Neural cell (in vitro differentiated cells): ENCODE results near the gene NFASC. TPM values are rescaled to one million over a fixed set of nuclear protein-coding genes. Genes with fewer than 3 reads are reported as not detected.

Experiments used
- H2AFZ ChIP-seq: fragments of 200-600, 300-800 bp; sonication (generic), shearing (Covaris generic); 2 replicates; pipeline ENCODE4 v1.6.0; 2014; ENCODE audit warnings: low read depth, mild to moderate bottlenecking, antibody characterized with exemption, low read length, moderate library complexity
- H3F3A ChIP-seq: fragments of 200-600 bp; shearing (Covaris generic); 2 replicates; pipeline ENCODE4 v1.6.1; 2016; ENCODE audit warnings: mild to moderate bottlenecking, moderate library complexity, mixed read lengths, antibody characterized with exemption, low read length; ENCODE audit not compliant: insufficient read depth, poor library complexity, severe bottlenecking
- H3K27ac ChIP-seq: fragments of 200-600, 300-800 bp; sonication (generic), shearing (Covaris generic); 2 replicates; pipeline ENCODE4 v1.5.1; 2014; ENCODE audit warnings: mild to moderate bottlenecking, low read length, moderate library complexity
- H3K27me3 ChIP-seq: fragments of 300-800, 200-600 bp; sonication (generic), shearing (Covaris generic); 2 replicates; pipeline ENCODE4 v1.6.0; 2014; ENCODE audit warnings: mild to moderate bottlenecking, low read depth, low read length, moderate library complexity; ENCODE audit not compliant: insufficient read depth
- H3K36me3 ChIP-seq: fragments of 300-800, 200-600 bp; sonication (generic), shearing (Covaris generic); 2 replicates; pipeline ENCODE4 v1.5.1; 2014; ENCODE audit warnings: mild to moderate bottlenecking, antibody characterized with exemption, low read length, moderate library complexity; ENCODE audit not compliant: insufficient read depth
- H3K4me2 ChIP-seq: fragments of 300-800, 200-600 bp; sonication (generic), shearing (Covaris generic); 2 replicates; pipeline ENCODE4 v1.6.0; 2014; ENCODE audit warnings: mild to moderate bottlenecking, low read length
- H3K4me3 ChIP-seq: fragments of 300-800, 200-600 bp; sonication (generic), shearing (Covaris generic); 2 replicates; pipeline ENCODE4 v1.5.1; 2014; ENCODE audit warnings: mild to moderate bottlenecking, low read length, moderate library complexity
- H3K79me2 ChIP-seq: fragments of 200-600 bp; shearing (Covaris generic); replicated peaks from 2 replicates; pipeline ENCODE4 v1.6.0; 2014; ENCODE audit warnings: mild to moderate bottlenecking, low read length, moderate library complexity; ENCODE audit not compliant: insufficient read depth
- H3K9ac ChIP-seq: fragments of 300-800, 200-600 bp; sonication (generic), shearing (Covaris generic); 2 replicates; pipeline ENCODE4 v1.6.1; 2016; ENCODE audit warnings: mild to moderate bottlenecking, low read length, mixed read lengths
- H3K9me2 ChIP-seq: fragments of 200-600 bp; shearing (Covaris generic); 2 replicates; pipeline ENCODE4 v1.6.1; 2016; ENCODE audit warnings: mild to moderate bottlenecking, low read length, mixed read lengths; ENCODE audit not compliant: insufficient read depth
- H3K9me3 ChIP-seq: fragments of 200-600, 300-800 bp; sonication (generic), shearing (Covaris generic); 2 replicates; pipeline ENCODE4 v1.6.1; 2016; ENCODE audit warnings: mild to moderate bottlenecking, mixed run types, low read length, moderate library complexity, mixed read lengths
- H4K20me1 ChIP-seq: fragments of 200-600 bp; shearing (Covaris generic); 2 replicates; pipeline ENCODE4 v1.6.1; 2016; ENCODE audit warnings: mild to moderate bottlenecking, mixed run types; ENCODE audit not compliant: insufficient read depth
- CTCF ChIP-seq: fragments of 450-650 bp; IDR thresholded peaks from 2 replicates; pipeline ENCODE4 v1.5.1; 2014; ENCODE audit warnings: antibody characterized with exemption, mild to moderate bottlenecking, moderate library complexity; ENCODE audit not compliant: poor library complexity, severe bottlenecking
- EP300 ChIP-seq: fragments of 450-650 bp; conservative IDR thresholded peaks from 2 replicates; pipeline ENCODE4 v1.6.1; 2014; ENCODE audit warnings: antibody characterized with exemption, mild to moderate bottlenecking, moderate library complexity; ENCODE audit not compliant: poor library complexity, severe bottlenecking
- EZH2 ChIP-seq: fragments of 200-600, 300-800 bp; shearing (Covaris generic), sonication (generic); IDR thresholded peaks from 2 replicates; pipeline ENCODE4 v1.6.1; 2014; ENCODE audit warnings: antibody characterized with exemption, low read length, borderline replicate concordance, mild to moderate bottlenecking; ENCODE audit not compliant: insufficient read depth, poor library complexity, severe bottlenecking
- MXI1 ChIP-seq: fragments of 450-650 bp; conservative IDR thresholded peaks from 2 replicates; pipeline ENCODE4 v1.6.1; 2014; ENCODE audit warnings: antibody characterized with exemption, mild to moderate bottlenecking; ENCODE audit not compliant: poor library complexity, severe bottlenecking
- POLR2AphosphoS5 ChIP-seq: IDR thresholded peaks from 2 replicates; pipeline ENCODE4 v1.6.1; 2012
- RAD21 ChIP-seq: fragments of 450-650 bp; conservative IDR thresholded peaks from 2 replicates; pipeline ENCODE4 v1.6.1; 2014; ENCODE audit warnings: antibody characterized with exemption, mild to moderate bottlenecking, moderate library complexity
- REST ChIP-seq: IDR thresholded peaks from 2 replicates; pipeline ENCODE4 v1.6.1; 2012; ENCODE audit warnings: borderline replicate concordance
- SMC3 ChIP-seq: fragments of 450-650 bp; conservative IDR thresholded peaks from 2 replicates; pipeline ENCODE4 v1.6.1; 2014; ENCODE audit warnings: antibody characterized with exemption, mild to moderate bottlenecking, moderate library complexity; ENCODE audit not compliant: poor library complexity
- TAF1 ChIP-seq: IDR thresholded peaks from 2 replicates; pipeline ENCODE4 v1.6.1; 2012; ENCODE audit warnings: low read depth
- polyA plus RNA-seq: library from polyadenylated mRNA; depleted of rRNA; stranded (reverse); fragments of >200 nt; gene quantifications from 2 replicates; pipeline ENCODE4 v1.2.3, GENCODE V29; 2014

Gene NFASC
- polyA plus RNA-seq, 1 donor from 2014 or later, result 23.9 TPM

GRCh38 chr1:205056188-205056611 lies 185.5 kb downstream of the NFASC start:
- H3K79me2 ChIP-seq, result no peaks in the 10 kb centered on the region
- no peaks in the 10 kb centered on the region for H3K36me3 ChIP-seq
- no peaks in the 10 kb centered on the region for H4K20me1 ChIP-seq
- H3K4me2 ChIP-seq, result no peak overlapping the region
- no peak for TF ChIP-seq POLR2AphosphoS5
- no peak for TF ChIP-seq MXI1
- no peak for TF ChIP-seq SMC3
- no peak for TF ChIP-seq EP300
- no peak for TF ChIP-seq TAF1
- no peak for TF ChIP-seq EZH2
- no peak for TF ChIP-seq RAD21
- TF ChIP-seq CTCF, result no peak
- TF ChIP-seq REST, result no peak
- H2AFZ ChIP-seq, result no peak overlapping the region
- H3K9ac ChIP-seq, result no peak overlapping the region
- H3K4me3 ChIP-seq, result no peak overlapping the region
- H3K9me2 ChIP-seq, result no peaks in the 10 kb centered on the region
- no peaks in the 10 kb centered on the region for H3K27me3 ChIP-seq
- no peaks in the 10 kb centered on the region for H3F3A ChIP-seq
- H3K27ac ChIP-seq, result no peak overlapping the region
- no peaks in the 10 kb centered on the region for H3K9me3 ChIP-seq

GRCh38 chr1:205056956-205057568 lies 186.4 kb downstream of the NFASC start:
- Histone ChIP-seq H3K9ac (no peak overlapping the region), H3K9me2 (no peaks in the 10 kb centered on the region), H3K27me3 (no peaks in the 10 kb centered on the region), H3K4me3 (no peak overlapping the region), H3K4me2 (no peak overlapping the region), H3K9me3 (no peaks in the 10 kb centered on the region), H3K79me2 (no peaks in the 10 kb centered on the region), H3K27ac (no peak overlapping the region), H3F3A (no peaks in the 10 kb centered on the region), H4K20me1 (no peaks in the 10 kb centered on the region), H3K36me3 (no peaks in the 10 kb centered on the region), H2AFZ (no peak overlapping the region)
- TF ChIP-seq RAD21 (no peak), MXI1 (no peak), EZH2 (no peak)
